Measurements from ENCODE around the gene CWC27. TPM values are rescaled to one million over a fixed set of nuclear protein-coding genes. Genes with fewer than 3 reads are reported as not detected.

CWC27 gene, protein sequence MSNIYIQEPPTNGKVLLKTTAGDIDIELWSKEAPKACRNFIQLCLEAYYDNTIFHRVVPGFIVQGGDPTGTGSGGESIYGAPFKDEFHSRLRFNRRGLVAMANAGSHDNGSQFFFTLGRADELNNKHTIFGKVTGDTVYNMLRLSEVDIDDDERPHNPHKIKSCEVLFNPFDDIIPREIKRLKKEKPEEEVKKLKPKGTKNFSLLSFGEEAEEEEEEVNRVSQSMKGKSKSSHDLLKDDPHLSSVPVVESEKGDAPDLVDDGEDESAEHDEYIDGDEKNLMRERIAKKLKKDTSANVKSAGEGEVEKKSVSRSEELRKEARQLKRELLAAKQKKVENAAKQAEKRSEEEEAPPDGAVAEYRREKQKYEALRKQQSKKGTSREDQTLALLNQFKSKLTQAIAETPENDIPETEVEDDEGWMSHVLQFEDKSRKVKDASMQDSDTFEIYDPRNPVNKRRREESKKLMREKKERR
- 7.5 TPM for total RNA-seq

DNA sequence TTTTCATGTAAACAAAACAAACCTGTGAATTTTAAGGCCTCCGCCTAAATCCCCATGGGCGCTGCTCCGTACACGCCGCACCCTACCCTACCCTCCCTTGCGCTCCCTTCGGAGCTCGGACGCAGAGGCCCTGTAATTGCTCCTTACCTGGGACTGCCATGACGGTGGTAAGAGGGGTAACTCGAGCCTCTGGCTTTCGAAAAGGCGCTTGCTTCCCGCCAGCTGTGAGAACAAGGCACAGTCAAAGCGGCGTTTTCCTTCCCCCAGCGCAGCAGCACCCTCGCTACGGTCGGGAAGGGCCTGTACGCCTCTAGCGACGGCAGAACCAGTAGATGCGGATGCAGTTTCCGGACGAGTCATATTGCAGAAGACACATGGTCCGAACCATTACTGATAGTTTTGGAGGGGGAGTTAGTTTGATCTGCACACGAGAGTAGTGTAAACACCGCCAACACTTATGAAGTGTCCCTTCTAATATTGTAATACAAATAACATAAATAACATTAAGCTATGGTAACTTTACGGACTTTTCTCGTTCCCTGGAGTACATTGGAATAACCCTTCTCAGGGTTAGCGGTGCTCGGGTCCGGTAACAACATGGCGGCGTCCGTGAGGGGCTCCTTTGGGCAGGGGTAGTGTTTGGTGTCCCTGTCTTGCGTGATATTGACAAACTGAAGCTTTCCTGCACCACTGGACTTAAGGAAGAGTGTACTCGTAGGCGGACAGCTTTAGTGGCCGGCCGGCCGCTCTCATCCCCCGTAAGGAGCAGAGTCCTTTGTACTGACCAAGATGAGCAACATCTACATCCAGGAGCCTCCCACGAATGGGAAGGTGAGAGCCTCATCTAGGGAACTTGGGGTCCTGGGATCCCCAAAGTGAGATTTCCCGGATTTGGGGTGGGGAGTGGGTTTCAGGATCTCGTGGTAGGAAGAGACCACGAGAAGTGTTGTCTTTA lies at the start of gene CWC27, which contains the start of gene SREK1IP1:
Gene CWC27 (plus strand): TSS at position 573 of the 955 bp plus-strand sequence. CDS start 217 bp downstream, at position 790.
Gene SREK1IP1 (minus strand): TSS at position 334 of the 955 bp plus-strand sequence. CDS start 174 bp downstream, at position 160.
- peak; percentile 71 to 93 (median 89) for DNase-seq (ENCODE audit: low read depth in 2 of 3, low spot score in 2 of 3)

DNA sequence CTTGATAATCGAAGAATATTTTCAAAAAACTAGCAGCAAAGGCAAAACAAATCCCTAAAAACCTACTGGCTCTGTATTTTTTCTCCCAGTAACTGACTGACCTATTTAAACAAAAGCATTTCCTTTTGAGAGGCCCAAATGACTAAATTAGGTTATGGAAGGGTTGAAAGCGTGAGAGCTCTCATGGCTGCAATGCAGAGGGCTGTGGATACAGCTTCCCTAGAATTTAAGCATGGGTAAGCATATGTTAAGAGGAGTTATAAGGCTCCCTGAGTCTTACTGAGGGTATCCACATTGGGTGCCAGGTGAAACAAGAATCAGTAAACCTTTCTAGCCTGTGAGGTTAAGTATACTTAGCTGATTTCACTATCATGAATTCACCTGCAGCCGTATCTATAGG lies 46.1 kb upstream of the CWC27 start:
- no peak for DNase-seq (ENCODE audit: low read depth in 2 of 3, low spot score in 2 of 3)

DNA sequence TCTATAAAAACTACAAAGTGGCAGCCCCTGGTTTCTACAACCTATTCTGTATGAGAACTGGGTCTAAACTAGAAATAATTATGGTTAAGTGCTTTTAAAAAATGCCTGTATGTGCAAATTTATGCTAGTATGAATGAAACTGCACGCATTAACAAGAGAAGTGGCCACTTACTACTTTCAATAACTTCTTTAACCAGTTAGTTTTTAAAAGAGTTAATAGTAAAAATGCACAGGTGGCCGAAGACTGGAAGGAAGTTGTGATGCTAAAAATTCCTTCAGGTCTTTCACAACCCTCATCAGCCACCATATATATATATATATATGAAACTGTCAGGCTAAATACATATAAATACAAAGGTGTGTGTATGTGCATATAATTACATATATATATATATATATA lies 41.6 kb upstream of the CWC27 start:
- DNase-seq (ENCODE audit: low read depth in 2 of 3, low spot score in 2 of 3), result no peak

DNA sequence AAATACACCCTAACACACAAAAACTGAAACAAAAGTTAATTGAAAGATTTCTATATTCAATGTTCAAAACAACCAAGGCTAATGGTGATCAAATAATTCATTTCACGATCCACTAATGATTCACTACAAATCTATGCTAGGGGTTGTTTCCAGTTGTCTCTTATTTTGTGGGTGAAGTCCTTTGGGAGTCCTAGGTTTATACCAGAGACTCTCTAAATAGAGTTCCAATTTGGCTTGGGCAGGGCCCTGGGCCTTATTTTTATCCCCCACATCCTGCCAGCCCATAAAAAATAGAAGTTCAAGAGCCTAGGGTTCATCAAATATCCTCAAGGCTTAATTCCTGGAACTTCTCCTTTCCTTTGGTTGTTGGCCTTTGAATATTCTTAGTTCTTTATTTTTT lies 26.3 kb upstream of the CWC27 start:
- no peak for DNase-seq (ENCODE audit: low read depth in 2 of 3, low spot score in 2 of 3)

DNA sequence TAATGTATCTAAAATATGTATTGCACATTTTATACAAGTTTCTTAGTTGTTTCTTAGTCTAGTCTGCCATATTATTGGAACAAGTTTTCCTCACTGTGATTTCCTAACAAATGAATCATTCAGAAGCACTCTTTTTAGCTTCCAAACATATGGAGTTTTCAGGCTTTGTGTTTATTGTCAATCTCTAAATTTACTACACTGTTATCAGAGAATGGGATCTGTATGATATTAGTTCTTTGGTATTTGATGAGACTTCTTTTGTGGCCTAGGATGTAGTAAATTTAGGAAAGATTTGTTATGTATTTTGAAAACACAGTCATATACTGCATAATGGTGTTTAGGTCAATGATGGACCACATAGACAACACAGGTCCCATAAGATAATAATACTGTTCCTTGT lies 25.9 kb upstream of the CWC27 start:
- no peak for DNase-seq (ENCODE audit: low read depth in 2 of 3, low spot score in 2 of 3)

DNA sequence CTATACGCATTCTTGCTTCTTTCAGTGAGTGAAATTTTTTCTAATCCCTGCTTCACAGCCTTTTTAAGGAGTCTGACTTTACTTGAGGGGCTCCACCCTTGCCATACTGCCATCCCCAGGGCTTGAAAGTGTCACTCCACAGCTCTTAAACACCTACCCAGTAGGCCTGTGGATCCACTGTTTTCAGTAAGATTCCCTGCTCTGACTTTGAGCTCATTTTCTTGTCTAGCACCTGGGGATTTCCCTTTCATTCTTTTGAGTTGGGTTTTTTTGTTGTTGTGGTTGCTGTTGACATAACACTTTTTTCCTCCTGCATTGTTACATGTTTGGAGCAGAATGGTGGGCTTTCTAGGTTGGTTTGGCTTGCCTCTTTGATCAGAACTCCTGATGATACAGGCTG lies 23.8 kb upstream of the CWC27 start:
- no peak for DNase-seq (ENCODE audit: low read depth in 2 of 3, low spot score in 2 of 3)

DNA sequence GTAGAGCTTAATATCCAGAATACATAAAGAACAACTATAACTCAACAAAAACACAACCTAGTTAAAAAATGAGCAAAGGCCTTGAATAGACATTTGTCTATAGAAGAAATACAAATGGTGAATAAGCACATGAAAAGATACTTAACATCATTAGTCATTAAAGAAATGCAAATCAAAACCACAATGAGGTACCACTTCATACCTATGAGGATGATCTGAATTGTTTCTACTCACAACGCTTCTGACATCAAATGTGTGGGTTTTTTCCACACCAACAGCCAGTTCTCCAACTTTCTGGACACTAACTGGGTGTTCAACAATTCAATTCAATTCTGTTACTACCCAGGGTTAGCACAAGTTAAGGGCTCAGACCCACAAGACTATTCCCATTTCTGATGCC lies 22.3 kb upstream of the CWC27 start:
- DNase-seq (ENCODE audit: low read depth in 2 of 3, low spot score in 2 of 3), result no peak

DNA sequence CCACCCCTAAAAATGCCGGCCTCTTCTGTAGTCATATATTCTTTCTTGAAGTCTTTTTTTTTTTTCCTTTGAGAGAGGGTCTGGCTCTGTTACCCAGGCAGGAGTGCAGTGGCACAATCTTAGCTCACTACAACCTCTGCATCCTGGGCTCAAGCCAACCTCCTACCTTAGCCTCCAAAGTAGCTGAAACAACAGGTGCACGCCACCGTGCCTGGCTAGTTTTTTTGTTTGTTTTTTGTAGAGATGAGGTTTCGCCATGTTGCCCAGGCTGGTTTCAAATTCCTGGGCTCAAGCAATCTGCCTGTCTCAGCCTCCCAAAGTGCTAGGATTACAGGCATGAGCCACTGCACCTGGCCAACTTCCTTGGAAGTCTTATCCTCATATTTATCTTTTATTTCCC lies 19.3 kb upstream of the CWC27 start:
- DNase-seq (ENCODE audit: low read depth in 2 of 3, low spot score in 2 of 3), result no peak

DNA sequence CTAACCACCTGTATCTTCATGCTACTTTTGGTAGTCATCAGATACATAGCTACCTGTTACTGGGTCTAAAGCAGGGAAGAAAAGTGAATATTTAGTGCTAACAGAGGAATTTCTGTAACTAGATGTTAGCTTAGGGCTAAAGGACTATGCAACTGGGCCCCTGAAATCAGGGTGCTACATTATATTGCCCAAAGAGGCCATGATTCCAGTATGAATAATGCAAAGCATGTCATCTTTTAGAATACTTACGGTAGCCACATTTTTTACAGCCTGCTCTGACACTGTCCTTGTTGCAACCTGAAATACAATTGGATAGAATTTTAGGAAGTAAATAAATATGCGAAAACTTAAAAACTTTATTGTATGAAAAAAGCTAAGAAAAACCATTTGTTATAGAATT lies 14.7 kb upstream of the CWC27 start:
- DNase-seq (ENCODE audit: low read depth in 2 of 3, low spot score in 2 of 3), result no peak

DNA sequence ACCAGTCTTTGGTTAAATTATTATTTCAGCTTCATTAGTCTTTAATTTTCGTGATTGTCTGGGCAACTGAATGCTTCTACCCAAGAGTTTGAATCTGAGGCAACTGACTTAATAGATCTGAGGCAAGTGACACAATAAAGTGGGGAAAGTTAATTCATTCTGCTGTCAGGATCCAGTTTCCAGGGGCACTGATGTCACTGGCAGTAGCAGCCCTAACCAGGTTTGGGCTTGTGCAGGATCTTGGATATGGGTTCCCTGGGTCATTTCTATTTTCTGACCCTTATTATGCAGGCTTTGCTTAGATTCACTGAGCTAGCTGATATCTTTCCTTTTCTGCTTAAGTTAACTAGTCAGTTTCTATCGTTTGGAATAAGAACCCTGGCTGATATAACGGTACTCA lies 9.8 kb upstream of the CWC27 start:
- no peak for DNase-seq (ENCODE audit: low read depth in 2 of 3, low spot score in 2 of 3)

DNA sequence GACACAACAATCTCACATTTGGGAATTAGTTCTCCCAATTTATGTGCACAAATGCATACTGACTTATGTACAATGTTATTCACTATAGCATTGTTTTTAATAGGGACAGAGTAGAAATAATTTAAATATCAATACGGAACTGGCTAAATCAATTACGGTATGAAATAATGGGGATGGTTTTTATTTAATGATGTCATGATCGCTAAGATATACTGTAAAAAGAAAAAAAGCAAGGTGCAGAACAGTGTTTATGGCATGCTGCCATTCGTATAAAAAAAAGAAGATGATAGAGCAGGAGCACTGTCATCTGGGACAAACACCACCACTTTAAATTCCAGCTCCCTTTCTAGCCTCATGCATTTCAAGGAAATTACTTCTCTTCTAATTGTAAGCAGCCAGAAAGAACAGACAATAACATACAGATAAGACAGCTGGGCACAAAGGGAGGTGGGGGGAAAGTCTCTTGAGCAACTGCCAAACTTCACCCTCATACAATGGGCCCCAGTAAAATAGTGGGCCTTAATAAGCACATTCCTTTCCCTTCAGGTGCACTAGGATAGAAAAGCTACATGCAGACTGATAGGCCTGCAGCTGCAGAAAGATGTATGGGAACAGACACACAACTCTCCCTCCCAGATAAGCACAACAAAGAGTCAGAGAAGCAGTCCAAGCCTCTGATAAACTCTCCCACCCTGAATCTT lies 8.6 kb upstream of the CWC27 start:
- no peak for DNase-seq (ENCODE audit: low read depth in 2 of 3, low spot score in 2 of 3)

DNA sequence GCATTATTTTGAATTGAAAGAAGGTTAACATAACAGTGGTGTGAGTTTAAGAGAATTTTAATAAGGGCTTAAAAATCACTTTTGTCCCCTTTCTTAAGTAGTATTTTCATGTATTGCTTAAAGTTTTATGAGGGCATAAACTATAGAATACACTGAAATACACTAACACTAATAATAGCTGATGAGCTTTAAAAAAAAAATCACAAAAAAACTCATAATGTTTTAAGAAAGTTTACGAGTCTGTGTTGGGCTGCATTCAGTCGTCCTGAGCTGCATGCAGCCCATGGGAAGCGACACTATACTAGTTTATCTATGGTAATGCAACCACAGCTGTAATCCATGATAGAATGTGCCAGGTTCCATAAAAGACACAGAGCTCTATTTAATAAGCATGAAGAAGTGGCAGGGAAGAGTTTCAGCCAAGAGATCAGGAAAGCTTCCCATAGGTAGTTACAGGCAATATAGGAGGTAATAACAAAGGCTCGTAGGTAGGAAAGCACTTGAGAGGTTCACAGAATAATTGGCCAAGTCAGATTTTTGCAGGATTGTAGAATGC lies 4.7 kb upstream of the CWC27 start:
- DNase-seq (ENCODE audit: low read depth in 2 of 3, low spot score in 2 of 3), result no peak

DNA sequence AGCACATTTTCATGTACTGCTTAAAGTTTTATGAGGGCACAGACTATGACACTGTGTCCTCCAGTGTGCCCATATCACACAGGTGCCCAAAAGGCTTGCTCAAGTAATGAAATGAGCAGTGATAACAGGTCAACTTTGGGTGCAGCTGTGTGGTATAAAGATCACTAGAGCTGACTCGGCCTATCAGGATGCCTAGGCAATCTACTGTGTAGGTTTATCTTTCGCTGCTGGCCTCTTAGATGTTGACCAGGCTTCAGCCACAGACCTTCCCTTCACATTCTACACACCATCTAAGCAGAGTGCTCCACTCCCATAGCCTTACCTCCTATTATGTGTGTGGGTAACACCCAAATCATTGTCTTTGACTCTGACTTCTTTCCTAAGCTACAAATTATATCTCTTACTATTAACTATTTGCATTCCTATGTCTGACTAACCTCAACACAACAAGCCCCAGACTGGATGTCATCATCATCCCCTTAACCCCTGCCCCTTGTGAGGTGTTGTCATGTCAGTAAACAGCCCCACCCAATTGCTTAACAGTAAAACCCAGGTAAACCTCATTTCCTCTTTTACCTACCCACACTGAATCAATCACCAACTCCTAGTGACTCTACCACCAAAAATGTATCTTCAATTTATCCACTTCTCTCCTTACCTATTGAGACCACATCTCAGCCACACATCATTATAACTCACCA lies 2.8 kb upstream of the CWC27 start:
- no peak for DNase-seq (ENCODE audit: low read depth in 2 of 3, low spot score in 2 of 3)

DNA sequence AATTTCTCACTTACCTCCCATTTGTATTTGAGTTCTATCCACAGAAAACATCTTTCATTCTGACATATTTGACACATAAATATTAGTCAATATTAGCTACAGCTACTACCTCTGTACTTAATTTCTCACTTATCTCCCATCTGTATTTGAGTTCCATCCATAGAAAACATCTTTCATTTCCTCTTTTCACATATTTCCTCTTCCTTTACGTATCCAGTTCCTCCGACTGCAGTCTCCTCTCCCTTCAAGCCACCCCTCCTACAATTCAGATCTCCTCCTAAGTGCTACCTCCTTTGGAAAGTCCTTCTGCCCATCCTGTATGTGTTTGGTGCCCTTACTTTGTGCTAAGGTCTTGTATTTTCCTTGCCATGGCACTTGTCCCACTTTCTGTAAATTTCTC lies 1.8 kb upstream of the CWC27 start:
- DNase-seq (ENCODE audit: low read depth in 2 of 3, low spot score in 2 of 3), result no peak

DNA sequence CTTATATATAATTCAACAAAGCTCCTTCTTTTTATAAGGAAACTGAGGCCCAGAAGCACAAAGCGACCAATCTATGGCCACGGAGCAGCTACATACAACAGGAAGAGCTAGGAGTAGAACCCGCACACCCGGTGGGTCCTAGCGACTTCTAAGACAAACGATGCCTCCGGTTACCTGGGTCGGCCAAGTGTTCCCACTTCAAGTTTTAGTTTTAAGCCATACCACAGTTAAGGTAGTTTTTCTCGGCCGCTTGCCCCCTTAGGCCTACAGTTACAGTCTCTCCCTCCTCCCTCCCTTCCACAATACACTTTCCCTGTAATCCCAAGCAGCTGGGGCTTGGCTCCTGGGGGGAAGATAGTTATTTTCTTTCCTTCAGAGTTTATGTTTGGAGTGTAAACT lies 772 bp upstream of the CWC27 start:
- peak in 1 of 3 donors; percentile 3 for DNase-seq (ENCODE audit: low read depth in 2 of 3, low spot score in 2 of 3)

DNA sequence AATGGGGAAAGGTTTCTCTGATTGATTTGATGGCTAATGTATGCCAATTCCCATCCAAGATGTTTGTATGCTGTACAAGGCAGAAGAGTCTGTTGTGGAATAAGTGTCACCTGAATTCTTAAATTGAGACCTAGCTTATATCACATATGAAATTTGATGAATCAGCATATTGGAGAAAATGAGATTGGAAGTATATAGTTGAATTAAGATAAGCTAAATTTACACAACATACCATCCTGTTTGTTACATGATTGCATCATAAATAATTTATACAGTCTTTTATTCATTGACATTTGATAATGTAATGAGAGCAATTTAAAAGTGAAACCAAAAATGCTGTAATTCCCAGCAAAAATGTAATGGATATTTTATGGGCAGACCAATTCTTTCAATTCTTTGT lies 1.1 kb downstream of the CWC27 start:
- DNase-seq (ENCODE audit: low read depth in 2 of 3, low spot score in 2 of 3), result no peak

DNA sequence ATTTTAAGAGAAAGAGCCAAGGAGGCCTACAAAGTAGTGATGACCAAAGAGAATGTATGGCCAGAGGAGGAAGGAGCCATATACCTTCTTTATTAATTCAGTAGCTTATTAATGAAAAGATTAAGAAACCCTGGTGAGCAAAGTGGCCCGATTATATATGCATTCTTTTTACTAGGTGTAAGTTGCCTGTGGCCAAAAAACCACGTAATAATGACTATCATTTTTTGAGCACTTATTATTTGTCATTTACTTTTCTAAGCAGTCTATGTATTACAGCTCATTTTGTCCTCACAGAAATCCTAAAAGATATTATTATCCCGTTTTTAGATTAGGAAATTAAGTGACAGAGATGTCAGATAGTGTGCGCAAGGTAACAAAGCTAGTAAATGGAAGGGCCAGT lies 3.0 kb downstream of the CWC27 start:
- no peak for DNase-seq (ENCODE audit: low read depth in 2 of 3, low spot score in 2 of 3)

DNA sequence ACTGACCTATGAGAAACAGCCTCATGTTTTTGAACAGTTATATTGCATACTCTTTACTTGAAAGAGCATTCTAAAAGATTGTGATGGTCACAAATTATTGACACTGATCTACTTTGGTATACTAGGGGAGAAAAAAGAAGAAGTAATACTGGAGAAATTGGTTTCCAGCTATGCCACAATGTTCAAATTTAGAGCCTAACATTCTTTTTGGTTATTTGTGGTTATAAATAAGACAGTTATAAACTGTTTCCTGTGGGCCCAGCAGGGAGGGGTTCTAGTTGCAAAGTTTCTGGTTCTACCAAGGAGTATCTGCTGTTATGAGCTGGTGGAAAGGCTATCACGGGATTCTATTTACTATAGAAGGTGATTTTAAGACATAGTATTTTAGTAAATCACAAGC lies 4.8 kb downstream of the CWC27 start:
- DNase-seq (ENCODE audit: low read depth in 2 of 3, low spot score in 2 of 3), result peak in 1 of 3 donors; percentile 29

DNA sequence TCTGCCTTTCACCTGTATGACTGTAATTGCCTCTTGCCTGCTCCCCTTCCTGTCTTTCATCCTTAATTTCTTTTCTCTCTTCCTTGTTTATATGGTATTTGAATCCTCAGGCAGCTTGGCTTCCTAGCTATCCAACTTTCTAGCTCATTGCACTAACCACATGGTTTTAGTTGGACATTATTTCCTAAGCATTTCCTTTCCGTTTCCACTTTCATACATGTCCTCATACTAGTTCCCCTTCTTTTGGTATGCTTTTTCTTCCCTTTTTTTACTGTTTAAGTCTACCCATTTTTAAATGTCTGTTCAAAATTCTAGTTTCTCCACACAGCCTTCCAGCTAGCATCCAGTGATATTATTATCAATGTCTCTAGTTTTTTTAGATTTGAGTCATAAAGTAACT lies 6.6 kb downstream of the CWC27 start:
- no peak for DNase-seq (ENCODE audit: low read depth in 2 of 3, low spot score in 2 of 3)

DNA sequence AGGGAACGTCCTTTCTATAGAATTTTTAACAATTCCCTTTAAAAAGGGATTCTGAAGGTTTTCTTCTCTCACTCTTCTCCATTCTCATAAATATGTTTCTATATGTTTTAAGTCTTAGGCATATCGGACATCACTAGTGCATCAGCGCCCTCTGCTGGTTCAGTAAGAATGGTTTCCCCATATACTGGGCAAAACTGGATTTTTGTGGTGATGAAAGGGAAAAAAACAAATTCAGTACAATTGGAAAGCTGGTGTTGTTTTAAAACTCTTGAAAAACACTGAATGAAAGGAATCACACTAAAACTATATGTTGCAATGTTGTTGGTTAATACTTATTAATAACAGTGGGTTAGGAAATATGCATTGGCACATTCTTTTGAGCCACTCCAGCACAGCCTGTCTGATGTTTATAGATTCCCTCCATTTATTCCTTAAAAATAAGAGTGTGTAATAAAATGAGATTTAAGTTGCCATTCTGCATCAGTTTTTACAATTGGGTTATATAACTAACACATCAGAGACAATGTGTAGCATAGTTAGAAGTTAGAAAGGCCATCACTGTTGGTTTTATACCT lies 15.8 kb downstream of the CWC27 start:
- peak; percentile 44 to 89 (median 75) for DNase-seq (ENCODE audit: low read depth in 2 of 3, low spot score in 2 of 3)
